Neural crest cell (in vitro differentiated cells): Measurements from ENCODE around the gene PNMA6E. TPM values are rescaled to one million over a fixed set of nuclear protein-coding genes. Genes with fewer than 3 reads are reported as not detected.
A peak's percentile ranks its signal among the peaks of the same experiment; 100 is the strongest.

ENCODE experiments used
- DNase-seq: peaks from one replicate; pipeline ENCODE4 v3.0.0; 2021; ENCODE audit warnings: low read depth, mixed read lengths, low spot score
- H3K27ac Mint-ChIP-seq: one replicate; pipeline ENCODE4 v1.8.0; 2021; ENCODE audit warnings: mild to moderate bottlenecking, mixed read lengths; ENCODE audit not compliant: unreplicated experiment
- H3K27me3 Mint-ChIP-seq: 2 replicates; pipeline ENCODE4 v1.8.0; 2021; ENCODE audit warnings: low read depth, mild to moderate bottlenecking, mixed read lengths
- H3K36me3 Mint-ChIP-seq: 2 replicates; pipeline ENCODE4 v1.8.0; 2021; ENCODE audit warnings: low read depth, mild to moderate bottlenecking, mixed read lengths
- H3K4me1 Mint-ChIP-seq: 2 replicates; pipeline ENCODE4 v1.8.0; 2021; ENCODE audit warnings: mixed read lengths
- H3K4me3 Mint-ChIP-seq: one replicate; pipeline ENCODE4 v1.8.0; 2021; ENCODE audit warnings: mild to moderate bottlenecking, mixed read lengths
- H3K9me3 Mint-ChIP-seq: 2 replicates; pipeline ENCODE4 v1.8.0; 2021; ENCODE audit warnings: mixed read lengths
- CTCF ChIP-seq: fragments of 200-600 bp; sonication (generic); conservative IDR thresholded peaks from 2 replicates; pipeline ENCODE4 v1.5.0; 2021; ENCODE audit warnings: antibody characterized with exemption, mild to moderate bottlenecking
- total RNA-seq: library from RNA; stranded (reverse); gene quantifications from 2 replicates; pipeline ENCODE4 v1.2.1, GENCODE V29; 2021

Gene PNMA6E
- total RNA-seq, 1 donor from 2014 or later = not detected

- Mint-ChIP-seq H3K9me3 (no peaks in the 10 kb centered on the region), H3K4me1 (peaks cover 13% of the 10 kb centered on the region), H3K36me3 (no peaks in the 10 kb centered on the region), H3K27me3 (peaks cover 13% of the 10 kb centered on the region), H3K4me3 (no peak overlapping the region), H3K27ac (no peak overlapping the region)
- TF ChIP-seq CTCF = no peak
- no peak for DNase-seq
Observed at GRCh38 chrX:153413731-153414130, 12.6 kb upstream of the PNMA6E start.

- no peak for DNase-seq
- Mint-ChIP-seq H3K27ac (no peak overlapping the region), H3K4me1 (peaks cover 13% of the 10 kb centered on the region), H3K9me3 (no peaks in the 10 kb centered on the region), H3K36me3 (no peaks in the 10 kb centered on the region), H3K4me3 (no peak overlapping the region), H3K27me3 (peaks cover 13% of the 10 kb centered on the region)
- TF ChIP-seq CTCF = peak; percentile 18
Observed at GRCh38 chrX:153412746-153413720, 11.9 kb upstream of the PNMA6E start.

- no peak for DNase-seq
- Mint-ChIP-seq H3K9me3 (no peaks in the 10 kb centered on the region), H3K36me3 (no peaks in the 10 kb centered on the region), H3K4me1 (peaks cover 7% of the 10 kb centered on the region), H3K27me3 (peaks cover 15% of the 10 kb centered on the region), H3K27ac (no peak overlapping the region), H3K4me3 (no peak overlapping the region)
- no peak for TF ChIP-seq CTCF
Observed at GRCh38 chrX:153411988-153412574, 10.9 kb upstream of the PNMA6E start.

- Mint-ChIP-seq H3K27me3 (peaks cover 17% of the 10 kb centered on the region), H3K9me3 (no peaks in the 10 kb centered on the region), H3K4me1 (peaks cover 7% of the 10 kb centered on the region), H3K27ac (no peak within 1 kb of the TSS), H3K36me3 (no peaks in the 10 kb centered on the region), H3K4me3 (peak within 1 kb of the TSS; percentile 56)
- DNase-seq = no peak
- no peak for TF ChIP-seq CTCF
Observed at GRCh38 chrX:153411255-153411987, 10.3 kb upstream of the PNMA6E start, which contains the start of gene ZFP92. Gene ZFP92, plus strand, starts transcription at chrX:153411472. Its CDS starts 6,851 bp downstream, at chrX:153418323.

GRCh38 chrX:153410888-153411254 lies 9.7 kb upstream of the PNMA6E start:
- H3K36me3 Mint-ChIP-seq = no peaks in the 10 kb centered on the region
- TF ChIP-seq CTCF = no peak
- DNase-seq = no peak
- peaks cover 18% of the 10 kb centered on the region for H3K27me3 Mint-ChIP-seq
- H3K27ac Mint-ChIP-seq = no peak overlapping the region
- H3K9me3 Mint-ChIP-seq = no peaks in the 10 kb centered on the region
- peaks cover 7% of the 10 kb centered on the region for H3K4me1 Mint-ChIP-seq
- peak overlapping the region; percentile 56 for H3K4me3 Mint-ChIP-seq
